GM21447 (cell line): Measurements from ENCODE around the gene HDAC4.
"Not testable (repeated sequence)": the region's sequence is repeated elsewhere in the genome, so short reads cannot be mapped to it uniquely, and the experiment has no call there.

Source experiments
- ATAC-seq: cut with Tn5 transposase; IDR thresholded peaks from one replicate; pipeline ENCODE4 v1.9.1; 2021; ENCODE audit not compliant: unreplicated experiment

HDAC4 gene

DNA sequence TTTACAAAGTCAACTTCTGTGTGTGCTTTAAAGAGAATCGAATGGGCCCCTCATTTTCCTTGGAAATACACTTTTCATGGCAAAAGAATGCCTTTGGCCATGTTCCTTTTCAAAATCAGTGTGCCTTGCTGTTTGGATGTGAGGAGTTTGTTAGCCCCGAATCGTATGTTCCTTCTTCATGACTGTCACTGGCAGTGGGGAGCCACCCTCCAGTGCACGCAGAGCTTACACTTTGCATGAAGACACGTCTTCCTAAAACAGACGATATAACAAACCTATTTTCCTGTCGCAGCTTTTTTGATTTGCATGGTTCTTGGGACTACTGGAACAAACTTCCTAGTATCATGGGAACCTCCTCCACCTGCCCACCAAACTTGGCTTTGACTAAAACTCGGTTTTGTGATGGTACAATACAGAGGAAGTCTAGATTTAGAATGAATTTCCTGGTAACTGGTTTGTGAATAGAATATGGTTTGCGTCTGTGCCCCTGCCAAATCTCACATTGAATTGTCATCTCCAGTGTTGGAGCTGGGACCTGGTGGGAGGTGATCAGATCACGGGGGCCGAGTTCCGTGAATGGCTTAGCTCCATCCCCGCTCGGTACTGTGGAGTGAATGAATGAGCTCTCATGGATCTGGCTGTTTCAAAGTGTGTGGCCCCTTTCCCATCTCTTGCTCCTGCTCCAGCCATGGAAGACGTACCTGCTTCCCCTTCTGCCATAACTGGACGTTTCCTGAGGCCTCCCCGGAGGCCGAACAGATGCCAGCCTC, 358.1 kb downstream of the HDAC4 start:
- ATAC-seq, result no peak

DNA sequence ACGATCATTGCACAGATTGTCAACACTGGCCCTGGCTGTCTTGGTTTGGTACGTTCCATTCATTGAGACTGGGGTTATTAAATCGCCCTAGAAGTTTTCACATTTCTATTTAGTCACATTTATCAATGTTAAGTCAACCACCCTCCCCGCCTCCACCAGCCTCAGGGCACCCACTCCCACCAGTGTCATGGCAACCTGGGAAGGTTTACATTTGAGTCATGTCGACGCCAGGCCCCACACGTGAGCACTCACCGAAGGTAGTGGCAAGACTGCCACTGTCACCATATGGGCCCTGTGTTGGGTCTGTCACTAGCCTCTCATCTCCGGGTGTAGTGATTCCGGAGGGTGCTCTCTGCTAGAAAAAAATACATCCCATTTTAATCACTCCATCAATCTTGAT, 358.8 kb downstream of the HDAC4 start:
- no peak for ATAC-seq

DNA sequence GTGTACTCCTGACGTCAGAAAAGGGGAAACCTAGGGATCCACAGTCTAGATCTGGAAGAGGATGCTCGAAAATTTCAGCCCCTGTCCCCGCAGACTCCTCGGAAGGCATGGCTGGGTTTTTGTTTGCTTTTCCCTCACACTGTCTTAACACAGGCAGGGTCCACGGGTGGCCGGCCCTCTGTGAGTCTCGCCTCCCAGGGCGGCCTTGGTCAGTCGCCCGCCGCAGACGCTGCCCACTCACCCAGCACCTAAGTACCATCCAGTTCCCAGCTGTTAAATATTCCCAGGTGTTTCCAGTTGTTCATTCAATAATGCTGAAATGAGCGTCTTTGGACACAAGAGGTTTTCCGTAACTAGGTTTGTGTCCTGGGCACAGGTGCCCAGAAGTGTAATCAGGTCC, 359.8 kb downstream of the HDAC4 start:
- no peak for ATAC-seq

DNA sequence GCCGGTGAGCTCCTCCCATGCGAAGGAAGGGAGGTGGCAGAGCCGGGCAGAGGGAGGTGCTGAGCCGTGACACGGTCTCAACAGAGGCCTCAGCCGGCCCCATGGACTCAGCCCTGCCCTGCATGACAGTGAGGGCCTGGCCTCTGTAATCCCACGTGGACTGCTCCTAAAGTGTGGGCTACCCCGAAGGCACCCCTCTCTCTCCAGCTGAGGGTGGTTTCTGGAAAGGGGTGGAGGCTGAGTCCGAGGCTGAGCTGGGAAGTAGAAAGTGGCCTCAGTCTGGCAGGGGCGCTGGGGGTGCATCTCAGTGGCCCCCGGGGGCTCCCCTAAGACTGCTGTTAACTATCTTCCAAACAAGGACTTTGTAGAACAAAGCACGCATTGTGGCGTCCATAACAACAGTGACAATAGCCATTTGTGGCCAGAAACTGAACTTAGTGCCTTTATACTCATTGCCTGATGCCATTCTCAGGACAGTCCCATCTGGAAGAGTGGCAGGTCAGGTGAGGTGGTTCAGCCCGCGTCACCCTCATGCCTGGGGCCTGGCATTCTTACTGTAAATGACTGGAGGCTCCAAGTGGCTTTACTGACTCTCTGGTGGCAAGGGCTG, 360.6 kb downstream of the HDAC4 start:
- ATAC-seq, result no peak

DNA sequence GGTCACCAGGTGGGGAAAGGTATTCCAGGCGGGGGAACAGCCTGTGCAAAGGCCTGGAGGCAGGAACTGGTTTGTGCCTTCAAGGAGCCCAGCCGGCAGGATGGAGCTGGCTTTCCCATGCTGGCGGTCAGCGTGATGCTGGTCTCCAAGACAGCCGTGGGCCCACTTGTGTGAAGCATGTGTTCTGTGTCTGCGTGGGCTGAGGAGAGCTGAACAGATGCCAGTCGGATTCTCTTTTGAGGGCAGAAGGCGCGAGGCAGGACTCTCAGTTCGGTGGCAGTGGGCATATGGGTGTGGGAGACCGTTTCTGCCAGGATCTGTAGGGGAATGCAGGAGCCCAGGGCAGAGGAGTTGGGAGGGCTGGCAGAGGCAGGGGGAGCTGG, 361.4 kb downstream of the HDAC4 start:
- no peak for ATAC-seq

DNA sequence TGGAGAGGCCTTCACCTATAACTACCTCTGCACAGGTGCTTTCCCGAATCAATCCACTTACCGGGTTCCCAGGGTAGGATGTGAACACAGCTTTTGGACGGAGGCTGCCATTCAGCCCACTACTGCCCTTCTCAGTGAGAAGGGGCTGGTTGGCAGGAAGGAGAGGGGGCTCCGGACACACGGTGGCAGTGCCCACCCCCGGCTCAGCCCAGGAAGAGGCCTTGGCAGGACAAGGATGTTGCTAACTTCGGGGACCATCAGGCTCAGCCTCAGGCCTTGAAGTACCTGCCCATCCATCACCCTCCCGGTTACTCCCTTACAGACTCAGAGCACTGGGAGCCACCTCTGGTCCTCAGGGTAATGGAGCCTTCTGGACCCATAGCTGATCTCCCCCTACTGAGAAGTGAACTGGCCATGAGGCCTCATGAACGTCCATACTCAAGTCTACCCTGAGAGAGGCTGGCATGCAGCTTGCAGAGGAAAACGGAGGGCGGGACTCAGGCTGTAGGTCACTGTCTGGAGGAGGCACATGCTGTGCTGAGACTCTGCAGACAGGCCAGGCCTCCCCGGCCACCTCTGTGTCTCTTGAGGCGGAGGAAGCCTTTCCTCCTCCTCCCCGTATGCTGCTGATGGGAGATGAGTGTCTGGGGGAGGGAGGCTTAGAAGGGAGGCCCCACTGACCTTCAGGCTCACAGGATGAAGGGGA, 361.9 kb downstream of the HDAC4 start:
- no peak for ATAC-seq

DNA sequence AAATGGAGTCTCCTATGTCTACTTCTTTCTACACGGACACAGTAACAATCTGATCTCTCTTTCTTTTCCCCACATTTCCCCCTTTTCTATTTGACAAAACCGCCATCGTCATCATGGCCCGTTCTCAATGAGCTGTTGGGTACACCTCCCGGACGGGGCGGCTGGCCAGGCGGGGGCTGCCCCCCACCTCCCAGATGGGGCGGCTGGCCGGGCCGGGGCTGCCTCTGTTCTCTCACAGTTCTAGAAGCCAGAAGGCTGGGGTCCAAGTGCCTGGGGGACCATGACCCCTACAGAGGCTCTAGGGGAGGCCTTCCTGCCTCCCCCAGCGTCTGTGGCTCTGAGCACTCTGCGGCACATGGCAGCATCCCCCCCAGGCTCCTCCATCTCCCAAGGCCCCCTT, 362.5 kb downstream of the HDAC4 start:
- ATAC-seq, result not testable (repeated sequence)

DNA sequence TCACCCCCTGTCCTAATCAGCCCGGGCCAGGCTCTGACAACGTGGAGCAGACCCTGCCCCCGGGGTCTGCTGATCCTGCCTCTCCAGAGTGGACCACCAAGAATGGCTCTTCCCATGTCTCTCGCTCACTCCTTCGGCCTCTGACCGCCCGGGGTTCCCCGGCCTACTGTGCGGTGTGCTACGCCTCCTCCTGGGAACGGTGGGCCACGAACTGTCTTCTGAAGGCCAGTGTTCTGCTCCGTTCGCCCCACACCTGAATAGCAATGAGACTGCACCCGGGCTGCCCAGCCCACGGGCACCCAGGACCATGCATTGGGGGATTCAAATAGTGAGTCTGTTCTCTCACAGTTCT, 363.3 kb downstream of the HDAC4 start:
- ATAC-seq, result no peak

DNA sequence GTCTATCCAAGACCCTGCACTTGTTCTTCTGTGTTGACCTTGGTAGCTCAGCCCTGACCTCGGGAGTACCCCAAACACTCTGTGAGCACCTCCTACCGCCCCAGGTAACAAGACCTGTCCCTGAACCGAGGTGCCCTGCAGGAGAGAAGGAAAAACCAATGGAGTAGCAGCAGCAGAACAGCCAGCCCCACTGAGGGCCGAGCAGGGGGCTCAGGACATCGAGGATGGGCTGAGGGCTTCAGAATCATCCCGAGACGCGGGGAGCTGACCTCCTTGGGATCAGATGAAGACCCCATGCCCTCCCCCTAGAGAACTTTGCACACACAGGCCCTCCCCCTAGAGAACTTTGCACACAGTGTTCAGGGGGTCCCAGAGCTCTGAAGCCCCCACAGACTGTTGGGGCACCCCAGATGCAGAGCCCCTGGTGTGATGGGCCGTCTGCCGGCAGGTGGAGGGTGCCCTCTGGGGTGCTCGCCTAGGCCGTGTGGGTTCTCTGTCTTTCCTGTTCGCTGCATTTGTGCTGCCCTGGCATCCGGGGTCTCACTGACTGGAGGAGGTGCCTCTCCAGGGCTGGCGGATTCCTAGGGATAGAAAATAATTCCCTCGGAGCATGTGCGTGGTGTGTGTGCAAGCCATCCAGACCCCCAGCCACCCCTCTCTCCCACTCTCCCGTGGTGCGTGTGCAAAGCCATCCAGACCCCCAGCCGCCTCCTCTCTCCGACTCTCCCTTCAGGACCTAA, 363.8 kb downstream of the HDAC4 start:
- ATAC-seq, result no peak

DNA sequence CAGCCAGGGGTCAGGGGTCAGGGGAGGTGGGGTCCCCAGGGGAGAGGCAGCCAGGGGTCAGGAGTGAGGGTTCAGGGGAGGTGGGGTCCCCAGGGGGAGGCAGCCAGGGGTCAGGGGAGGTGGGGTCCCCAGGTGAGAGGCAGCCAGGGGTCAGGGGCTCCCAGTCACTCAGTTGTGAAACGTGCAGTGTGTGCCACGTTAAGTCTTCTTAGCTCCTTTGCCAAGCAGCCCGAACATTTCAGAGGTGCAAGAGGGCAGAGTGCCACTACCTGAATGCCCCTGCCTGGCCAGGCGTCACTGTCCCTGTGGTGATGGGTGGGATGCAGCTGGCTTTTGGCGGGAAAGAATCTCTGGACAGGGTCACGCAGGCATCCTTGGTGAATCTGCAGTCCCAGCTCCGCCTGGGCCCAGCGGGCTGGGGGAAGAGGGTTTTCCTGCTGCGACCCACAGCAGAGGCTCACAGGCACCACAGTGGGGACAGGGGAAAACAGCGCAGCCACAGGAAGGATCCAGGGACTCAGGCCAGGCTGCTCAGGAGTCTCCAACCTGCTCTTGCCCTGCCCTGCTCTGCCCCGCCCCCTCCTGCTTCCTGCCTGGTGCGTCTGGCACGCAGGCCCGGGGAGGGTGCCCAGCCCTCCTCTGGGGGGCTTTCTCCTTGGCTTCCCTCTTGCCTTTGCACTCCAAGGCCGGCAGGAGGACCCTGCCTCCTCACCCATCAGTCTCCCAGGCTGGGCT, 364.7 kb downstream of the HDAC4 start:
- no peak for ATAC-seq

DNA sequence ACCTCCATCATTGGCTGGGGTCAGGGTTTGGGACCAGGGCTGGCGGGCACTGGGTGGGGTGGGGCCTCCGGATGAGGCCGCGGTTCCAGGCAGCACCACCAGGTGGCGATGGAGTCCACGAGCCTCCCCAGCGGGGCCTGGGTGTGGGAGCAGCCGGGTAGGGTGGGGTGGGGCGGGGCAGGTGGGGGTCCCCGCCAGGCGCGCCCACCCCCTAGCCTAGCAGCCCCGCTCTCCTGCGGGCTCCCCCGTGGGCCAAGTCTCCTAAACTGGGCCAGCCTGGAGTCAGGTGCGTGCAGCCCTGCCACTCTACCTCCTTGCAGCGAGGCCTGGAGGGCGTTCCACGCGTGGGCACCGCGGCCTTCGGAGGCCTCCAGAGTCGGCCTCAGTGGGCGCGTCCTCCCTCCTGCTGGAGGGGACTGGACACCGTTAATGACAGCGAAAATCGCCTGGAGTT, 365.4 kb downstream of the HDAC4 start:
- no peak for ATAC-seq

DNA sequence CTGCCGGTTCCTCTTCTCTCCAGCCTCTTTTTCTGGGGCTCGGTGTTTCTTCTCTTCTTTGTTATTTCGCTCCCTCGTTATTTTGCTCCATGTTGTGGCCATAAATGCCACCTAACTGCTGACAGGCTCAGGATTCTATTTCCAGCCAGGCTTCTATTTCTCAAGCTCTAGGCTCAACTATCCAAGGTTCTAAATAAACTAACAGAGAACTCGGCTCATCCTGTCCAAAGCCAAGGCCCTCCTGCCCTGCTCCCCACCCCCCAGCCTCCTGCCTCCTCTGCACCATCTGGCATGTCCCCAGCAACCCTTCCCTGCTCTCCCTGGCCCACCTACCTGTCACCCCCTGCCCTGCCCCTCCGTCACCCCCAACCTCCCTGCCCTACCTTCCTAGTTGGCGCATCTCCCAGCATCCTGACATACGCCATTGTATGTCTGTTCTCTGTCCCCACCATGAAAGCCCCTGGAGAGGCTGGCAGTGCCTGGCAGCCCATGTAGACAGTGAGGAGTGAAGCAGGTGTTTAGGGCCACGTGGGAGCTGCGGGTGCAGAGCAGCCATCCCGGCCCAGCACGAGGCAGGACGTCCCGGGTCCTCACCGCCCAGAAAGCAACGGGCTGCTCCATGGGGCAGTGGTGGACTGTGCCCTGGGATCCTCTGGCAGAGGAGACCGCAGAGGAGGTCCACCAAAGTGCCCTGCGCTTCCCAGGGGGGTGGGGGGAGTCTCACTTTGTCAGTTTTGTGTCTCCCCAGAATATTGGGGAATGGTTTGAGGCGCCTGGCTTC, 366.1 kb downstream of the HDAC4 start:
- no peak for ATAC-seq

DNA sequence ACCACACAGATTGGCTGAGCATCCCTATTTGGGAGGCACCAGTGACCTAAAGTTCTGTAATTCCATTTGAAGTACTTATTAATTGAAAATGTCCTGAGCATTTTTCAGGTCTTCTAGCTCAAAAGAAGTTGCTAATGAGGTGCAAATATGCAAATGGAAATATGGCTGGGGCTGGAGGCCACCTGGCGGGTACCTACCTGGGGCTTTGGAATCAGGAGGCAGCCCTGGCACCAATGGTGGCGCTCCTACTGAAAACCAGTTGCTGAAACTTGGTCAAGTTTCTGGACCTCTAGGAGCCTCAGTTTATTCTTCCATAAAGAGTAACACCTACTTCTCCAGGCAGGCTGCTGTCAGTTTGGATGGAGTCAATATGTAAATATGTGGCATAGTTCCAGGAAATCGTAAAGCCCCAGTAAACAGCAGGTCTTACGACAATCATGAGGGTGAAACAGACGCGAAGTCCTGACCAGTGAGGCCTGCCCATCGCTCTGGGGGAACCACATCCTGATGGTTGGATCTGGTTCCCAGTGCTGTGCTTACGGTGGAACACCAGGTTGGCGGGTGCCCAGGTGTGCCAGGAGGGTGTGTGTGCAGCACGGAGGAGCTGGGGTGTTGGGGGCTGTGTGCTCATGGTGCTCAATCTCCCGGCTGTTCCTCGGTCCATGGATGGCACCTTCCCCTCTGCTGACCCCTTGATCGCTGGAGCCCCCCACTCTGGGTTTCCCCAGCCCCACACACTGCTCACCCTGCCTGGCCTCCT, 366.8 kb downstream of the HDAC4 start:
- no peak for ATAC-seq

DNA sequence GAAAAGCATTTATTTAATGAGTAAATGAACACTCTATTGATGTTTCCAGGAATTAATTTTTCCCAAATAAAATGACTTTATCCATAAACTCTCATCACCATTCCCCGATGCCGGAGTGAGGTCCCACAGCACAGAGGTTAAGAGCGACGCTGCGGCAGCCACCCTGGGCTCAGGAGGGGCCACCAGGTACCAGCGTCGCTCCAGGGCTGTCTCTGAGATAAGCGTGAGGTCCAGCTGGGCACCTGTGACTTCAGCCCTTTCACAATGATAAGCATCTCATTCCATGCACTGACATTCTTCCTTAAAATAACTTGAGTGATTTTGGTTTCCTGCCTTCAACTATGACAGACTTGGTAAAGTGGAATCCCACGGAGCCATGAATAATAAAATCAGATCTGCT, 370.9 kb downstream of the HDAC4 start:
- no peak for ATAC-seq

DNA sequence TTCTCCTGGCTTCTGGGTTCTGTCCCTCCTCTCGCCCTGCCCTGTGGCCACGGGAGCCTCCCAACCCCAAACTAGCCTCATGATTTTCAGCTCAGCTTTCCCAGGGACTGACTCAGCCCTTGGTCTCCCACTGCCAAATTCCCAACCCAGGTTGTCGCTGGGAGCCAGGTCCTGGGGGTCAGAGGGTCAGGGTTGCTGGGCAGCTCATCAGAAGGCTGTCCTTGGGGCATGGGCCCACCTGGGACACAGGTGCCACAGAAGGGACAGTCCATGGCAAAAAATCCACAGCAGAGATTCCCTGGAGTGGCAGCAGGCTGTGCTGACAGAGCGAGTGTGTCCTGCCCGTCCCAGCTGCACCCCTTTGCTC, 372.6 kb downstream of the HDAC4 start:
- no peak for ATAC-seq

DNA sequence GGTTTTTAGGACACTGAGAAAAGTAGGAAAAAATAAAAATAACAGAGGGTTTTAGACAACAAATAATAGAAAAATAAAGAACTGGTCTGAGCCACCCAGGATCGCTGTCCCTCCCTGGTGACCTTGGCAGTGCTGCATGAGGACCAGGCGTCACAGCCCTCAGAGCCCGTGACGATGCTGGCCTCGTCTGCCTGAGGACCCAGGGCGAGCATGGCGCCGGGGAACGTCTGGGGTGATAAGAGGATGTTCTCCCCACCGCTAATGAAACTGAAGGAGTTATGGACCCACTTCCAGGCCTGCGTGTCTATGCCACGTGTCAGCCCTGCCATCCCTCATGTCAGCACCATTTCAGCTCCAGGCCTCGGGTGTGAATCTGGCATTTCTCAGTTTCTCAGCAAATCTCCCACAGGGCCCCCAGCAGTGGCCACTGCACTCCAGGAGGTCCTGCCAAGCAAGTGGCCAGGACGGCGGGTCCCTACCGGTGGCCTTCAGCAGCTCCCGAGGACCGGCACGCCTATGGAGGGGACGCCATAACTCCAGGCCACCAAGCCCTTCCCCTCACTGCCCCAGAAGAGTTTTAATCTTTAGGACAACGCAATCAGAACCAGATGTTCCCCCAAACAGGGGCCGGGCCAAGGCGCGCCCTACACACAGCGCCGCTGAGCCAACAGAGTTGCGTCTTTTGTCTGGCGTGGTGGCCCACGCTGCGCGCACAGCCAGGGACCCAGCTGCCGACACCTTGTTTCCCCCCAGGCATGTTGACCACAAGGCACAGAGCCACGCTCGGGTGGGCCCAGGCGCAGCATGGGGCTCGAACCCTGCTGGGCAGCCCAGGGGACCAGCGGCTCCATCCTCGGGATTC, 373.2 kb downstream of the HDAC4 start:
- ATAC-seq, result no peak

DNA sequence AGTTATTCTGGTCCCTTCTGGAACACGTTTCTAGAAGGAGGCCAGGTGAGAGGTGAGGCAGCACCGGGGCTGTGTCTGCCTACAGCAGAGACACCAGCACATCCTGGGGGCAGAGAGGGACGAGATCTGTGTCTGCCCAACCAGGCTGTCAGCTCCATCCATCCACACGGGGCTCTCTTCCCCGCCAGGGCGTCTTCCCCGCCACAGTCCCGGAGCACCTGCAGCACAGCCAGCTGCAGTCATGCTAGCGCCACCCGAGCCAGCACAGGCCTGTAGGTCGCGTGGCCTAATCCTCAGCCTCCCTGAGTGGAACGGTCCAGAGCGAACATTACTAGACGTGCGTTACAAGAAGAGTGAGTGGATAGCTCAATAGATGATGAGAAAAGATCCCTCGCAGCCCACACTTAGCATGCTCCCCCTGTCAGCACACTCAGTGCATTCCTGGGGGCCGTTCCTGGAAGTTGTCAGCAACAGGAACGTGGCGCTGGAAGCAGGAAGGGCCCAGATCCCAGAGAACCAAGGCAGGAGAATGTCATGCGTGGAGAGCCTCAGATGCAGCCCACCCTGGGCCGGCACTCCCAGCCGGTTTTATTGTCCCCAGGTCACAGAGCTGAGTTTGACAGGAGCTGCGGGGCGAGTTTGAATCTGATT, 374.0 kb downstream of the HDAC4 start:
- no peak for ATAC-seq

DNA sequence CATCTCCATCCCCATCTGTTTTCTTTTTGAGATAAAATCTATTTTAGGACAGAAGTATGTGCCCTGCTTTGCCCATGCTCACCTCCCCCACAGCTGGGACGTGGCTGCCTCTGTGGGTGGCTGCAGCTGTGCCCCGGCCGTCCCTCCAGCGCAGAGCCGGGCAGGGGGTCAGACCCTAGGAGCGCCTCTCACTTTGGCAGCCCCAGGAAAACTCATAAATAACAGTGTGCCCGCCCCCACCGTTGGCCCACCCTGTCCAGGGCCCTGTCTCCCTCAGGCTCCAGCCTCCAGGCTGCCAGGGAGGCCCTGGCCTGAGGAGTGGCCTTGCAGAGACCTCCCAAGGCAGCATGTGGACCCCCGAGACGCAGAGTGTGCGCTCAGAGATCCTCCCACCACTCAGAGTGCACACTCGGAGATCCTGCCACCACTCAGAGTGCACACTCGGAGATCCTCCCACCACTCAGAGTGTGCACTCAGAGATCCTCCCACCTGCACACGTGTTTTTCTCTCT, 374.8 kb downstream of the HDAC4 start:
- ATAC-seq, result no peak
